Activated naive CD4-positive, alpha-beta T cell treated with anti-CD3 and anti-CD28 coated beads, Interleukin-2, amount 50 U/mL, for 72 hours (primary cell): ENCODE measurements around the gene TKT. TPM values are rescaled to one million over a fixed set of nuclear protein-coding genes. Genes with fewer than 3 reads are reported as not detected.

Source experiments
- ATAC-seq, 2 donors: fragments of 150-1000 bp; cut with Tn5 transposase; 2 replicates each; pipeline ENCODE4 v1.10.0; 2021; ENCODE audit warnings: mild to moderate bottlenecking in 2 of 2, moderate library complexity in 2 of 2
- DNase-seq, 2 donors: peaks; one replicate each; pipeline ENCODE4 v3.0.0; 2021 to 2022; ENCODE audit warnings: low spot score in 2 of 2
- H3K27ac Mint-ChIP-seq, 2 donors: one replicate each; pipeline ENCODE4 v1.8.0; 2022; ENCODE audit warnings: mild to moderate bottlenecking in 2 of 2, mixed read lengths in 2 of 2
- H3K36me3 Mint-ChIP-seq, 2 donors: one replicate each; pipeline ENCODE4 v1.8.0; 2022; ENCODE audit warnings: mixed read lengths in 2 of 2
- H3K9me3 Mint-ChIP-seq, 2 donors: one replicate each; pipeline ENCODE4 v1.8.0; 2022; ENCODE audit warnings: mixed read lengths in 2 of 2
- total RNA-seq, 2 donors: library from RNA; stranded (reverse); gene quantifications; one replicate each; pipeline ENCODE4 v1.2.3, GENCODE V29; 2022

Gene TKT
- total RNA-seq, 2 donors from 2014 or later: 258 to 359 TPM

DNA sequence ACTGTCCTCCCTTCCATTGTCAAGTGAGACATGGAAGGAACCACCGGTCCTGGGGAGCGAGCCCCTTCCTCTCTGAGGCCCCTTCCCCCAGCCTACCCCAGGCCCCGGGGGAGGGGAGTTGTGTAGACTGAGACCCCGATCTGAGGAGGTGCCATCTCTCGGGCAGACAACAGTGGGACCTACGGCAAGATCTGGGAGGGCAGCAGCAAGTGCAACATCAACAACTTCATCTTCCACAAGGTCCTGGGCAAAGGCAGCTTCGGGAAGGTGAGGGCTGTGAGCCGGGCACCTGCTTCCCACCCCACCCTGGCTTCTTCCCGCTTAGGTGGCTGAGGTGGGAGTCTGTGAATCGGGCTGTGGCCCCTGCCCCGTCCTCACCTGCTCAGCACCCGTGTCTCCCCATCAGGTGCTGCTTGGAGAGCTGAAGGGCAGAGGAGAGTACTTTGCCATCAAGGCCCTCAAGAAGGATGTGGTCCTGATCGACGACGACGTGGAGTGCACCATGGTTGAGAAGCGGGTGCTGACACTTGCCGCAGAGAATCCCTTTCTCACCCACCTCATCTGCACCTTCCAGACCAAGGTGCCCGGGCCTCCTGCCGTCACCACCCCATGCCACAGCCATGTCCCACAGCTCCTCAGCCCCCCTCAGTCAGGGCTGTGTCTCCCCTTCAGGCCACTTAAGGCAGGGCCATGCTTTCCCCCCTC lies 69.9 kb downstream of the TKT start:
- no peak for ATAC-seq
- H3K36me3 Mint-ChIP-seq: no peaks in the 10 kb centered on the region
- DNase-seq: no peak
- no peaks in the 10 kb centered on the region for H3K9me3 Mint-ChIP-seq
- no peak overlapping the region for H3K27ac Mint-ChIP-seq

DNA sequence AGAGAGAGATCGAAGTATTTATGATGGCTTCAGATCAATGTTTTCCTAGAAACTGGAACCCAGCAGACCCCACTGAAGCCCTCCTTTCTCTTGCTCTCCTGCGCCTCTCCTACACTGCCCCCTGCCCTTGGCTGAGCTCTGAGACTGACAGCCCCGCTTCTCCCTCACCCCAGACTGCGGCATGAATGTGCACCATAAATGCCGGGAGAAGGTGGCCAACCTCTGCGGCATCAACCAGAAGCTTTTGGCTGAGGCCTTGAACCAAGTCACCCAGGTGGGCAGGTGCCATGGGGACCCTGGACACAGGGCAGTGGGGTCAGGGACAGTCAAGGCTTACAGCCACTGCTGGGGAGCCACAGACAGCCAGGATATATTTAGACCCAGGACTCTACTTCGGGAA lies 71.1 kb downstream of the TKT start:
- Mint-ChIP-seq H3K9me3 (no peaks in the 10 kb centered on the region), H3K27ac (no peak overlapping the region), H3K36me3 (no peaks in the 10 kb centered on the region)

GRCh38 chr3:53183514-53183913 lies 72.3 kb downstream of the TKT start:
- ATAC-seq (no peak), DNase-seq (no peak)
- no peaks in the 10 kb centered on the region for H3K9me3 Mint-ChIP-seq
- no peaks in the 10 kb centered on the region for H3K36me3 Mint-ChIP-seq
- H3K27ac Mint-ChIP-seq: no peak overlapping the region

More for the DNA sequence above, 71.1 kb downstream of the TKT start:
- no peak for DNase-seq
- ATAC-seq: no peak

DNA sequence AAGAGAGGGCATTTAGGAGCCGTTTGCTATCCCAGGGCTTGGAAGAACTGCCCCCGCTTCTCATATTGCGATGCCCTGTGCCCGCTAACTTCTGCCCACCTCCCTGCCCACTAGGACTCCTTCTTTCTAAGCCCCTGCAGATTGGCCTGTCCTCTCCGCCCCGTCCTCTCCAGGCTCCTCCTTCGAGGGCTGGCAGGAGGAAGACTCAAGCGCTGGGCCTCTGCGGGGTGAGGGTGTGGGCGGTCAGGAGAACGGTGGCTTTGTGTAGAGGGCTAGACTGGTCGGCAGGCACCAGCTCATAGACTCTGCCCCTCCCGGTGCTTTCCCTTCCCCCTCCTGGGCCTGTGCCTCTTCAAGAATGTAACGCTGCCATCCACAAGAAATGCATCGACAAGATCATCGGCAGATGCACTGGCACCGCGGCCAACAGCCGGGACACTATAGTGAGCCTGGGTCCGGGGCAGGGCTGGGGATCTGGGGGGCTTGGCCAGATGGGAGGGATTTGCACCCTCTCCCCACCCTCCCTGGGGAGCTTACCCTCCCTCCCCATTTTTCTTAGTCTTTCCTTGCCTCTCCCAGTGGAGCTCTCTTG lies 73.0 kb downstream of the TKT start:
- ATAC-seq: no peak
- Mint-ChIP-seq H3K9me3 (no peaks in the 10 kb centered on the region), H3K27ac (no peak overlapping the region), H3K36me3 (no peaks in the 10 kb centered on the region)
- no peak for DNase-seq

GRCh38 chr3:53181528-53181927 lies 74.3 kb downstream of the TKT start:
- ATAC-seq (no peak), DNase-seq (no peak)
- H3K9me3 Mint-ChIP-seq: no peaks in the 10 kb centered on the region
- no peaks in the 10 kb centered on the region for H3K36me3 Mint-ChIP-seq
- no peak overlapping the region for H3K27ac Mint-ChIP-seq

GRCh38 chr3:53181024-53181371 lies 74.8 kb downstream of the TKT start:
- H3K27ac Mint-ChIP-seq: no peak overlapping the region
- ATAC-seq (no peak), DNase-seq (no peak)
- H3K36me3 Mint-ChIP-seq: no peaks in the 10 kb centered on the region
- H3K9me3 Mint-ChIP-seq: no peaks in the 10 kb centered on the region

GRCh38 chr3:53180305-53181023 lies 75.4 kb downstream of the TKT start:
- no peaks in the 10 kb centered on the region for H3K36me3 Mint-ChIP-seq
- no peaks in the 10 kb centered on the region for H3K9me3 Mint-ChIP-seq
- DNase-seq (no peak), ATAC-seq (no peak)
- H3K27ac Mint-ChIP-seq: peak overlapping the region in 1 of 2 donors; percentile 60

DNA sequence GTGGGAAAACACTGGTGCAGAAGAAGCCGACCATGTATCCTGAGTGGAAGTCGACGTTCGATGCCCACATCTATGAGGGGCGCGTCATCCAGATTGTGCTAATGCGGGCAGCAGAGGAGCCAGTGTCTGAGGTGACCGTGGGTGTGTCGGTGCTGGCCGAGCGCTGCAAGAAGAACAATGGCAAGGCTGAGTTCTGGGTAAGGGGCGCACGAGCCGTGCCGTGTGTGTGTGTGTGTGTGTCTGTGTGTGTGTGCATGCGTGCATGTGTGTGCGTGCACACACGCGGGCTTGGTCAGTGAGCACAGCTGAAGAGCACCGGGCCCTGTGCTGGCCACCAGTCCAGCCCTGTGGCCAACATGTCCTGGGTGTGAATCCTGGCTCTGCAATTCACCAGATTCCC lies 76.2 kb downstream of the TKT start:
- no peaks in the 10 kb centered on the region for H3K9me3 Mint-ChIP-seq
- H3K27ac Mint-ChIP-seq: no peak overlapping the region
- DNase-seq (no peak), ATAC-seq (no peak)
- H3K36me3 Mint-ChIP-seq: no peaks in the 10 kb centered on the region

DNA sequence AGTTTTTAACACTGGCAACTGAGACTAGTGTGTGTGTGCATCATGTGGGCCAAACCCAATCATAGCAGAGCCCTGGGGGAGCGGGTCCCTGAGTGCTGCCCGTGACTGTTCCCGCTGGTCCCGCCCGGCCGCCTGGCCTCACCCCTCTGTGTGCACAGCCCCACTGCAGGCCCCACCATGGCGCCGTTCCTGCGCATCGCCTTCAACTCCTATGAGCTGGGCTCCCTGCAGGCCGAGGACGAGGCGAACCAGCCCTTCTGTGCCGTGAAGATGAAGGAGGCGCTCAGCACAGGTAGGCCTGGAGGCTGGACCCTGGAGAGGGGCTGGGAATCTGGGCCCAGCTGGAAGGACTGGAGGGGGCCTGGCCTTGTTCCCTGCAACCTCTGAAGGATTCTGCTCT lies 77.6 kb downstream of the TKT start:
- no peak for ATAC-seq
- DNase-seq: no peak
- Mint-ChIP-seq H3K36me3 (no peaks in the 10 kb centered on the region), H3K27ac (no peak overlapping the region), H3K9me3 (no peaks in the 10 kb centered on the region)

- Mint-ChIP-seq H3K27ac (no peak overlapping the region), H3K9me3 (no peaks in the 10 kb centered on the region), H3K36me3 (no peaks in the 10 kb centered on the region)
- DNase-seq (no peak), ATAC-seq (no peak)
Observed at GRCh38 chr3:53175613-53176540, 79.9 kb downstream of the TKT start.

Other genes starting within 250 kb of the TKT start
- gene SFMBT1, start 209.9 kb downstream of the TKT start, total RNA-seq: 10 to 100 TPM; 19.6 to 23.3 TPM
- 10 to 100 TPM; 19.5 to 38.3 TPM for gene RFT1, start 125.6 kb downstream of the TKT start, total RNA-seq
- 10 to 100 TPM in 1 of 2 donors, 1 to 10 TPM in 1; 3.4 to 22.5 TPM for gene PRKCD, start 94.8 kb downstream of the TKT start, total RNA-seq
- gene DCP1A, start 91.5 kb upstream of the TKT start, total RNA-seq: 10 to 100 TPM; 35.4 to 36.7 TPM
- under 1 TPM in 1 of 2 donors, not detected in 1; 0.10 TPM for gene CACNA1D, start 238.6 kb upstream of the TKT start, total RNA-seq